Liver (tissue), 9 donors: ENCODE measurements around the gene NAXE. TPM values are rescaled to one million over a fixed set of nuclear protein-coding genes. Genes with fewer than 3 reads are reported as not detected.

Source experiments
- DNase-seq: peaks from one replicate; pipeline ENCODE4 v3.0.0-alpha.2; 2017; ENCODE audit warnings: low spot score
- H3K27ac ChIP-seq, 2 donors: one replicate each; pipeline ENCODE4 v1.7.0; 2013; ENCODE audit warnings: inconsistent platforms in 2 of 2, low read length in 2 of 2, control low read depth in 1 of 2, low read depth in 1 of 2, mild to moderate bottlenecking in 1 of 2
- H3K27me3 ChIP-seq, 4 donors: one replicate each; pipeline versions ENCODE4 v1.6.1 to v1.7.0; 2013; ENCODE audit warnings: low read length in 3 of 4, inconsistent platforms in 1 of 4, mild to moderate bottlenecking in 1 of 4, moderate library complexity in 1 of 4; ENCODE audit not compliant: control insufficient read depth in 4 of 4, insufficient read depth in 4 of 4
- H3K36me3 ChIP-seq, 4 donors: one replicate each; pipeline versions ENCODE4 v1.6.1 to v1.7.0; 2013; ENCODE audit warnings: low read length in 3 of 4, mild to moderate bottlenecking in 3 of 4, low read depth in 1 of 4, moderate library complexity in 1 of 4; ENCODE audit not compliant: control insufficient read depth in 4 of 4, insufficient read depth in 3 of 4
- H3K4me1 ChIP-seq, 4 donors: one replicate each; pipeline versions ENCODE4 v1.6.1 to v1.7.0; 2013; ENCODE audit warnings: low read length in 3 of 4, mild to moderate bottlenecking in 3 of 4, moderate library complexity in 1 of 4; ENCODE audit not compliant: control insufficient read depth in 4 of 4, insufficient read depth in 4 of 4
- H3K4me3 ChIP-seq, 3 donors: one replicate each; pipeline versions ENCODE4 v1.6.1 to v1.7.0; 2013; ENCODE audit warnings: low read length in 3 of 3, control low read depth in 1 of 3, low read depth in 1 of 3, mild to moderate bottlenecking in 1 of 3
- H3K9ac ChIP-seq, 2 donors: one replicate each; pipeline ENCODE4 v1.7.0; 2013; ENCODE audit warnings: low read length in 2 of 2, mild to moderate bottlenecking in 2 of 2, moderate library complexity in 2 of 2, control low read depth in 1 of 2, low read depth in 1 of 2
- H3K9me3 ChIP-seq, 4 donors: one replicate each; pipeline versions ENCODE4 v1.6.1 to v1.7.0; 2013; ENCODE audit warnings: low read length in 3 of 4; ENCODE audit not compliant: control insufficient read depth in 4 of 4
- EGR1 ChIP-seq, 2 donors: IDR thresholded peaks; 2 replicates each; pipeline ENCODE4 v1.6.1; 2016 to 2018; ENCODE audit warnings: antibody characterized with exemption in 2 of 2, low read depth in 2 of 2
- FOXA1 ChIP-seq: IDR thresholded peaks from 2 replicates; pipeline ENCODE4 v1.6.1; 2016; ENCODE audit warnings: antibody characterized with exemption
- FOXA2 ChIP-seq: IDR thresholded peaks from 2 replicates; pipeline ENCODE4 v1.6.1; 2016; ENCODE audit warnings: antibody characterized with exemption
- GABPA ChIP-seq, 2 donors: IDR thresholded peaks in 1 of 2; conservative IDR thresholded peaks in 1 of 2; 2 replicates each; pipeline ENCODE4 v1.6.1; 2016; ENCODE audit warnings: antibody characterized with exemption in 2 of 2, mild to moderate bottlenecking in 1 of 2, moderate library complexity in 1 of 2
- HNF4A ChIP-seq, 2 donors: conservative IDR thresholded peaks; 2 replicates each; pipeline ENCODE4 v1.6.1; 2016; ENCODE audit warnings: antibody characterized with exemption in 2 of 2, mild to moderate bottlenecking in 2 of 2
- HNF4G ChIP-seq: IDR thresholded peaks from 2 replicates; pipeline ENCODE4 v1.6.1; 2016; ENCODE audit warnings: antibody characterized with exemption
- JUND ChIP-seq, 2 donors: IDR thresholded peaks; 2 replicates each; pipeline ENCODE4 v1.6.1; 2016; ENCODE audit warnings: antibody characterized with exemption in 2 of 2
- NR2F2 ChIP-seq: IDR thresholded peaks from 2 replicates; pipeline ENCODE4 v1.6.1; 2016; ENCODE audit warnings: antibody characterized with exemption
- RAD21 ChIP-seq, 2 donors: IDR thresholded peaks; 2 replicates each; pipeline ENCODE4 v1.6.1; 2016; ENCODE audit warnings: antibody characterized with exemption in 2 of 2, mild to moderate bottlenecking in 2 of 2
- RXRA ChIP-seq, 2 donors: IDR thresholded peaks; 2 replicates each; pipeline ENCODE4 v1.6.1; 2017 to 2018; ENCODE audit warnings: antibody characterized with exemption in 2 of 2, mild to moderate bottlenecking in 1 of 2
- SP1 ChIP-seq: IDR thresholded peaks from 2 replicates; pipeline ENCODE4 v1.6.1; 2018; ENCODE audit warnings: antibody characterized with exemption, mild to moderate bottlenecking
- TAF1 ChIP-seq: conservative IDR thresholded peaks from 2 replicates; pipeline ENCODE4 v1.6.1; 2016; ENCODE audit warnings: antibody characterized with exemption, mild to moderate bottlenecking
- YY1 ChIP-seq: IDR thresholded peaks from 2 replicates; pipeline ENCODE4 v1.6.1; 2016; ENCODE audit warnings: antibody characterized with exemption, mild to moderate bottlenecking
- WGBS: extraction: QIAGEN DNeasy Blood & Tissue Kit; methylation state at CpG from one replicate; pipeline ENCODE4 v1.1.7; 2013; 5-methylcytosine and 5-hydroxymethylcytosine counted together
- polyA plus RNA-seq, 2 donors: library from polyadenylated mRNA; stranded (reverse) in 1 of 2; unstranded in 1 of 2; fragments of 200-250 nt in 1 of 2; fragments of >200 nt in 1 of 2; fragmentation: Nextera tagmentation in 1 of 2; extraction: Ambion mirVana in 1 of 2; gene quantifications; one replicate each; pipeline versions ENCODE4 v1.2.1 to v1.2.3, GENCODE V29; 2013 to 2015
- total RNA-seq, 2 donors: library from RNA; depleted of rRNA; stranded (reverse); fragments of >200 nt; gene quantifications; one replicate each; pipeline ENCODE4 v1.2.3, GENCODE V29; 2014
- TF ChIP-seq, protein P1 (sequence below): IDR thresholded peaks from 2 replicates; pipeline ENCODE4 v1.6.1; 2016; ENCODE audit warnings: antibody characterized with exemption
- TF ChIP-seq, protein P2 (sequence below): IDR thresholded peaks from 2 replicates; pipeline ENCODE4 v1.6.1; 2016; ENCODE audit warnings: antibody characterized with exemption
- TF ChIP-seq, protein P3 (sequence below): IDR thresholded peaks from 2 replicates; pipeline ENCODE4 v1.6.1; 2016; ENCODE audit warnings: antibody characterized with exemption, mild to moderate bottlenecking
- TF ChIP-seq, protein P4 (sequence below): fragments of 150-350 bp; IDR thresholded peaks from 2 replicates; pipeline ENCODE4 v1.5.1; 2017; ENCODE audit warnings: improper control_type of control experiment, low read depth, low read length; ENCODE audit not compliant: missing input control
- TF ChIP-seq, protein P5 (sequence below): IDR thresholded peaks from 2 replicates; pipeline ENCODE4 v1.6.1; 2016; ENCODE audit warnings: antibody characterized with exemption
- donor health status: healthy.
- donor health status: healthy.
- donor health status: healthy.
- donor health status: healthy.
- donor health status: healthy.

The NAXE gene
- total and polyA plus RNA-seq, 4 donors, result 20.6 to 73.8 (median 46.9) TPM

DNA sequence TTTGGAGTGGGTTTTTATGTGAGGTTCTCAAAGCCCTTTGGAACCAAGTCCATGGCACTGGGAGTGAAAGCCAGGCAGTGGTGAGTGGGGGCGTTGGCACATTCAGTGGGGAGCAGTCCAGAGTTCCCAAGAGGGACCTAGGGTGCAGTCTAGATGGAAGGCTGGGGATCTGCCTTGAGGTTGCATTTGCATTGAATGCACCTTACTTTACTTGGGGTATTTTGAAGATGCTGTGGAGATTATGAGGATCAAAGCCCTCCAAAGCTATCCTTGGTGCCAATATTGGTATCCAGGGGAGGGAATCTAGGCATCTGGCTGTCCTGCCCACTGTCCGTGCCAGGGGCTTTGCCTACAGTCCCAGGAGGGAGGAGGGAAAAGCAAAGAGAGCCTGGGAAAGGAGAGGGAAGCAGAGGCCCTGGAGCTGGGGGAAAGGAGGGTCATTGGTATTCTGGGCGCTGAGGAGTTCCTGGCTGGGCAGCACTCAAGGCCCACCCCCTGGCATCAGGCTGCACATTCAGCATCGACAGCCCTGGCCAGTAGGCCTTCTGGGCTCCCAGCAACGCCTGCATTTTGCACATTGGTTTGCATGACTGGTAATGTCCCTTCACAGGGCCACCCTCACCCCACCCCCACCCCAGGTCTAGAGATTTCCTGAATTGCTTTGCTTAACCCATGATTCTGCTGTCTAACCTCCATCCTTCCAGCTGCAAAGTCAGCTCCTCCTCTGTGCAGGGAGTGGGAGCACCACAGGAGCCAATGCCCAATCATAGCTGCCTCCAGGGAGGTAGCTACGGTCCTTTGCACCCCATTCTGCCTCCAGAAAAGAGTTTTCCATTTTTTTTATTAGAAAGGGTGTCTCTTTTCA, 49.5 kb downstream of the NAXE start:
- peaks cover 0 to 10% (median 7%) of the 10 kb centered on the region in 4 donors for H3K27me3 ChIP-seq
- H3K4me3 ChIP-seq, result no peak overlapping the region
- H3K27ac ChIP-seq, result no peak overlapping the region
- no peaks in the 10 kb centered on the region for H3K9me3 ChIP-seq
- H3K9ac ChIP-seq, result no peak overlapping the region
- peaks cover 0 to 6% (median 0%) of the 10 kb centered on the region in 4 donors for H3K4me1 ChIP-seq
- H3K36me3 ChIP-seq, result no peaks in the 10 kb centered on the region
- WGBS, result 37% methylated on average over 6 of the region's 6 CpGs
- DNase-seq, result no peak
- TF ChIP-seq, protein P1, sequence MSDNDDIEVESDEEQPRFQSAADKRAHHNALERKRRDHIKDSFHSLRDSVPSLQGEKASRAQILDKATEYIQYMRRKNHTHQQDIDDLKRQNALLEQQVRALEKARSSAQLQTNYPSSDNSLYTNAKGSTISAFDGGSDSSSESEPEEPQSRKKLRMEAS, result no peak
- no peak for TF ChIP-seq RXRA (IDR thresholded peaks at IDR 0.05)
- TF ChIP-seq RAD21 (IDR thresholded peaks at IDR 0.05), result no peak
- no peak for TF ChIP-seq JUND (IDR thresholded peaks at IDR 0.05)
- no peak for TF ChIP-seq EGR1 (IDR thresholded peaks at IDR 0.05; ENCODE audit: low read depth in 2 of 2)
- no peak for TF ChIP-seq YY1
- TF ChIP-seq, protein P2, sequence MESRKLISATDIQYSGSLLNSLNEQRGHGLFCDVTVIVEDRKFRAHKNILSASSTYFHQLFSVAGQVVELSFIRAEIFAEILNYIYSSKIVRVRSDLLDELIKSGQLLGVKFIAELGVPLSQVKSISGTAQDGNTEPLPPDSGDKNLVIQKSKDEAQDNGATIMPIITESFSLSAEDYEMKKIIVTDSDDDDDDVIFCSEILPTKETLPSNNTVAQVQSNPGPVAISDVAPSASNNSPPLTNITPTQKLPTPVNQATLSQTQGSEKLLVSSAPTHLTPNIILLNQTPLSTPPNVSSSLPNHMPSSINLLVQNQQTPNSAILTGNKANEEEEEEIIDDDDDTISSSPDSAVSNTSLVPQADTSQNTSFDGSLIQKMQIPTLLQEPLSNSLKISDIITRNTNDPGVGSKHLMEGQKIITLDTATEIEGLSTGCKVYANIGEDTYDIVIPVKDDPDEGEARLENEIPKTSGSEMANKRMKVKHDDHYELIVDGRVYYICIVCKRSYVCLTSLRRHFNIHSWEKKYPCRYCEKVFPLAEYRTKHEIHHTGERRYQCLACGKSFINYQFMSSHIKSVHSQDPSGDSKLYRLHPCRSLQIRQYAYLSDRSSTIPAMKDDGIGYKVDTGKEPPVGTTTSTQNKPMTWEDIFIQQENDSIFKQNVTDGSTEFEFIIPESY, result no peak
- no peak for TF ChIP-seq FOXA1
- TF ChIP-seq, protein P3, sequence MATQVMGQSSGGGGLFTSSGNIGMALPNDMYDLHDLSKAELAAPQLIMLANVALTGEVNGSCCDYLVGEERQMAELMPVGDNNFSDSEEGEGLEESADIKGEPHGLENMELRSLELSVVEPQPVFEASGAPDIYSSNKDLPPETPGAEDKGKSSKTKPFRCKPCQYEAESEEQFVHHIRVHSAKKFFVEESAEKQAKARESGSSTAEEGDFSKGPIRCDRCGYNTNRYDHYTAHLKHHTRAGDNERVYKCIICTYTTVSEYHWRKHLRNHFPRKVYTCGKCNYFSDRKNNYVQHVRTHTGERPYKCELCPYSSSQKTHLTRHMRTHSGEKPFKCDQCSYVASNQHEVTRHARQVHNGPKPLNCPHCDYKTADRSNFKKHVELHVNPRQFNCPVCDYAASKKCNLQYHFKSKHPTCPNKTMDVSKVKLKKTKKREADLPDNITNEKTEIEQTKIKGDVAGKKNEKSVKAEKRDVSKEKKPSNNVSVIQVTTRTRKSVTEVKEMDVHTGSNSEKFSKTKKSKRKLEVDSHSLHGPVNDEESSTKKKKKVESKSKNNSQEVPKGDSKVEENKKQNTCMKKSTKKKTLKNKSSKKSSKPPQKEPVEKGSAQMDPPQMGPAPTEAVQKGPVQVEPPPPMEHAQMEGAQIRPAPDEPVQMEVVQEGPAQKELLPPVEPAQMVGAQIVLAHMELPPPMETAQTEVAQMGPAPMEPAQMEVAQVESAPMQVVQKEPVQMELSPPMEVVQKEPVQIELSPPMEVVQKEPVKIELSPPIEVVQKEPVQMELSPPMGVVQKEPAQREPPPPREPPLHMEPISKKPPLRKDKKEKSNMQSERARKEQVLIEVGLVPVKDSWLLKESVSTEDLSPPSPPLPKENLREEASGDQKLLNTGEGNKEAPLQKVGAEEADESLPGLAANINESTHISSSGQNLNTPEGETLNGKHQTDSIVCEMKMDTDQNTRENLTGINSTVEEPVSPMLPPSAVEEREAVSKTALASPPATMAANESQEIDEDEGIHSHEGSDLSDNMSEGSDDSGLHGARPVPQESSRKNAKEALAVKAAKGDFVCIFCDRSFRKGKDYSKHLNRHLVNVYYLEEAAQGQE, result no peak
- no peak for TF ChIP-seq SP1
- TF ChIP-seq FOXA2, result no peak
- no peak for TF ChIP-seq GABPA (IDR thresholded peaks at IDR 0.05 in 1 of 2, conservative IDR thresholded peaks at IDR 0.05 in 1 of 2)
- TF ChIP-seq, protein P4, sequence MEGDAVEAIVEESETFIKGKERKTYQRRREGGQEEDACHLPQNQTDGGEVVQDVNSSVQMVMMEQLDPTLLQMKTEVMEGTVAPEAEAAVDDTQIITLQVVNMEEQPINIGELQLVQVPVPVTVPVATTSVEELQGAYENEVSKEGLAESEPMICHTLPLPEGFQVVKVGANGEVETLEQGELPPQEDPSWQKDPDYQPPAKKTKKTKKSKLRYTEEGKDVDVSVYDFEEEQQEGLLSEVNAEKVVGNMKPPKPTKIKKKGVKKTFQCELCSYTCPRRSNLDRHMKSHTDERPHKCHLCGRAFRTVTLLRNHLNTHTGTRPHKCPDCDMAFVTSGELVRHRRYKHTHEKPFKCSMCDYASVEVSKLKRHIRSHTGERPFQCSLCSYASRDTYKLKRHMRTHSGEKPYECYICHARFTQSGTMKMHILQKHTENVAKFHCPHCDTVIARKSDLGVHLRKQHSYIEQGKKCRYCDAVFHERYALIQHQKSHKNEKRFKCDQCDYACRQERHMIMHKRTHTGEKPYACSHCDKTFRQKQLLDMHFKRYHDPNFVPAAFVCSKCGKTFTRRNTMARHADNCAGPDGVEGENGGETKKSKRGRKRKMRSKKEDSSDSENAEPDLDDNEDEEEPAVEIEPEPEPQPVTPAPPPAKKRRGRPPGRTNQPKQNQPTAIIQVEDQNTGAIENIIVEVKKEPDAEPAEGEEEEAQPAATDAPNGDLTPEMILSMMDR, result no peak
- TF ChIP-seq HNF4A (conservative IDR thresholded peaks at IDR 0.05), result no peak
- TF ChIP-seq HNF4G, result no peak
- TF ChIP-seq TAF1, result no peak
- no peak for TF ChIP-seq NR2F2
- TF ChIP-seq, protein P5, sequence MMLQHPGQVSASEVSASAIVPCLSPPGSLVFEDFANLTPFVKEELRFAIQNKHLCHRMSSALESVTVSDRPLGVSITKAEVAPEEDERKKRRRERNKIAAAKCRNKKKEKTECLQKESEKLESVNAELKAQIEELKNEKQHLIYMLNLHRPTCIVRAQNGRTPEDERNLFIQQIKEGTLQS, result no peak
